OCI-LY3 (cell line): ENCODE results near the gene EBI3.
A peak's percentile ranks its signal among the peaks of the same experiment; 100 is the strongest.

Experiments used
- H2AFZ ChIP-seq: fragments of 200-600, 300-600 bp; shearing (Covaris generic); 2 replicates; pipeline ENCODE4 v1.6.0; 2014; ENCODE audit warnings: antibody characterized with exemption, low read depth, low read length
- H3K27ac ChIP-seq: fragments of 200-600, 300-600 bp; sonication (generic); 2 replicates; pipeline ENCODE4 v1.5.1; 2014; ENCODE audit warnings: mild to moderate bottlenecking, low read length, moderate library complexity, mixed read lengths
- H3K27me3 ChIP-seq: fragments of 200-600, 300-600 bp; sonication (generic); 2 replicates; pipeline ENCODE4 v1.6.1; 2014; ENCODE audit warnings: low read depth, low read length, mixed read lengths
- H3K36me3 ChIP-seq: fragments of 200-600, 300-600 bp; sonication (generic); replicated peaks from 2 replicates; pipeline ENCODE3; 2014; ENCODE audit warnings: low read depth, low read length, mixed read lengths
- H3K4me1 ChIP-seq: fragments of 300-600, 200-600 bp; sonication (generic); 2 replicates; pipeline ENCODE4 v1.6.1; 2014; ENCODE audit warnings: low read length, mixed read lengths
- H3K4me2 ChIP-seq: fragments of 200-600, 300-600 bp; sonication (generic); 2 replicates; pipeline ENCODE4 v1.6.1; 2014; ENCODE audit warnings: low read length, mixed read lengths
- H3K4me3 ChIP-seq: fragments of 300-600, 200-600 bp; sonication (generic); 2 replicates; pipeline ENCODE4 v1.5.1; 2014; ENCODE audit warnings: antibody characterized with exemption, mild to moderate bottlenecking, low read length, moderate library complexity
- H3K79me2 ChIP-seq: fragments of 300-600, 200-600 bp; shearing (Covaris generic); 2 replicates; pipeline ENCODE4 v1.6.1; 2014; ENCODE audit warnings: mild to moderate bottlenecking, low read length, mixed read lengths
- H3K9ac ChIP-seq: fragments of 300-600, 200-600 bp; shearing (Covaris generic); 2 replicates; pipeline ENCODE4 v1.6.0; 2014; ENCODE audit warnings: mild to moderate bottlenecking, low read length, moderate library complexity
- H3K9me3 ChIP-seq: fragments of 200-600, 300-600 bp; shearing (Covaris generic); 2 replicates; pipeline ENCODE4 v1.6.1; 2014; ENCODE audit warnings: low read length, mixed read lengths; ENCODE audit not compliant: insufficient read depth
- H4K20me1 ChIP-seq: fragments of 200-600, 300-600 bp; sonication (generic); 2 replicates; pipeline ENCODE4 v1.6.1; 2016; ENCODE audit warnings: low read length, mixed read lengths; ENCODE audit not compliant: insufficient read depth
- CTCF ChIP-seq: fragments of 200-600, 300-600 bp; sonication (generic); IDR thresholded peaks from 2 replicates; pipeline ENCODE4 v1.5.1; 2014; ENCODE audit warnings: antibody characterized with exemption, low read length, low read depth
- EZH2phosphoT487 ChIP-seq: fragments of 200-600 bp; shearing (Covaris generic); IDR thresholded peaks from 2 replicates; pipeline ENCODE4 v1.6.1; 2018; ENCODE audit warnings: antibody characterized with exemption, mixed run types, low read depth

Gene EBI3

GRCh38 chr19:4256563-4256962 lies 27.2 kb downstream of the EBI3 start:
- H3K27me3 ChIP-seq, result no peaks in the 10 kb centered on the region
- no peak overlapping the region for H2AFZ ChIP-seq
- no peak for TF ChIP-seq EZH2phosphoT487
- TF ChIP-seq CTCF, result peak; percentile 20; the same call in 1 of the 2 replicates
- H3K79me2 ChIP-seq, result no peaks in the 10 kb centered on the region
- no peak overlapping the region for H3K4me2 ChIP-seq
- 0 out of 2 replicates have a peak, but pooled peaks cover 4% of the 10 kb centered on the region for H3K9me3 ChIP-seq
- H3K36me3 ChIP-seq, result peaks cover 38% of the 10 kb centered on the region
- no peaks in the 10 kb centered on the region for H4K20me1 ChIP-seq
- H3K4me3 ChIP-seq, result no peak overlapping the region
- no peak overlapping the region for H3K9ac ChIP-seq
- peaks cover 6% of the 10 kb centered on the region for H3K4me1 ChIP-seq
- H3K27ac ChIP-seq, result no peak overlapping the region

- TF ChIP-seq CTCF (no peak), EZH2phosphoT487 (no peak)
- no peak overlapping the region for H3K4me3 ChIP-seq
- no peaks in the 10 kb centered on the region for H3K27me3 ChIP-seq
- no peak overlapping the region for H2AFZ ChIP-seq
- H3K4me2 ChIP-seq, result no peak overlapping the region
- H3K27ac ChIP-seq, result no peak overlapping the region
- H3K79me2 ChIP-seq, result no peaks in the 10 kb centered on the region
- peaks cover 6% of the 10 kb centered on the region for H3K4me1 ChIP-seq
- peaks cover 37% of the 10 kb centered on the region for H3K36me3 ChIP-seq
- 0 out of 2 replicates have a peak, but pooled peaks cover 4% of the 10 kb centered on the region for H3K9me3 ChIP-seq
- no peaks in the 10 kb centered on the region for H4K20me1 ChIP-seq
- H3K9ac ChIP-seq, result no peak overlapping the region
These were observed 27.7 kb downstream of the EBI3 start for GRCh38 chr19:4257025-4257424.

GRCh38 chr19:4258181-4258580 lies 28.9 kb downstream of the EBI3 start:
- H2AFZ ChIP-seq, result no peak overlapping the region
- H3K9ac ChIP-seq, result no peak overlapping the region
- no peak overlapping the region for H3K4me2 ChIP-seq
- no peaks in the 10 kb centered on the region for H3K79me2 ChIP-seq
- TF ChIP-seq CTCF, result no peak
- TF ChIP-seq EZH2phosphoT487, result no peak
- no peaks in the 10 kb centered on the region for H3K27me3 ChIP-seq
- H3K4me1 ChIP-seq, result peaks cover 6% of the 10 kb centered on the region
- H3K36me3 ChIP-seq, result peaks cover 32% of the 10 kb centered on the region
- H3K4me3 ChIP-seq, result no peak overlapping the region
- H4K20me1 ChIP-seq, result no peaks in the 10 kb centered on the region
- no peak overlapping the region for H3K27ac ChIP-seq
- 0 out of 2 replicates have a peak, but pooled peaks cover 4% of the 10 kb centered on the region for H3K9me3 ChIP-seq

GRCh38 chr19:4260613-4261191 lies 31.4 kb downstream of the EBI3 start:
- TF ChIP-seq CTCF (no peak), EZH2phosphoT487 (no peak)
- Histone ChIP-seq H3K36me3 (peaks cover 23% of the 10 kb centered on the region), H3K4me1 (peaks cover 6% of the 10 kb centered on the region), H3K9me3 (0 out of 2 replicates have a peak, but pooled peaks cover 4% of the 10 kb centered on the region), H4K20me1 (no peaks in the 10 kb centered on the region), H2AFZ (no peak overlapping the region), H3K27me3 (no peaks in the 10 kb centered on the region), H3K27ac (no peak overlapping the region), H3K9ac (no peak overlapping the region), H3K79me2 (no peaks in the 10 kb centered on the region), H3K4me2 (no peak overlapping the region), H3K4me3 (no peak overlapping the region)
